GM12891 (cell line): Measurements from ENCODE around the gene ZNF536.
"Not testable (repeated sequence)": the region's sequence is repeated elsewhere in the genome, so short reads cannot be mapped to it uniquely, and the experiment has no call there.

Experiments used
- DNase-seq: peaks from one replicate; pipeline ENCODE4 v3.0.0; 2011; ENCODE audit warnings: low spot score; ENCODE audit not compliant: insufficient read length
- FAIRE-seq: peaks from 2 replicates; lab custom pipeline; 2011; peaks lifted over from hg19 to GRCh38; lab: Jason Lieb, UNC
- PAX5 ChIP-seq: IDR thresholded peaks from 2 replicates; pipeline ENCODE4 v1.6.1; 2011; ENCODE audit warnings: low read length, moderate library complexity, mild to moderate bottlenecking; ENCODE audit not compliant: insufficient read depth, severe bottlenecking
- POLR2A ChIP-seq: IDR thresholded peaks from 2 replicates; pipeline ENCODE4 v1.6.1; 2011; ENCODE audit warnings: low read depth, low read length, control low read depth
- POLR2AphosphoS5 ChIP-seq: IDR thresholded peaks from 2 replicates; pipeline ENCODE4 v1.6.1; 2011; ENCODE audit warnings: low read depth, low read length, control low read depth
- POU2F2 ChIP-seq: IDR thresholded peaks from 2 replicates; pipeline ENCODE4 v1.6.1; 2011; ENCODE audit warnings: low read depth, mild to moderate bottlenecking, control low read depth, low read length, moderate library complexity
- SPI1 ChIP-seq: IDR thresholded peaks from 2 replicates; pipeline ENCODE4 v1.6.1; 2011; ENCODE audit warnings: low read depth, low read length, control low read depth
- TAF1 ChIP-seq: IDR thresholded peaks from 2 replicates; pipeline ENCODE4 v1.6.1; 2011; ENCODE audit warnings: low read depth, low read length, control low read depth

The ZNF536 gene

GRCh38 chr19:30431591-30431990, 59.4 kb downstream of the ZNF536 start:
- DNase-seq (no peak), FAIRE-seq (no peak)
- TF ChIP-seq POLR2A (no peak), TAF1 (no peak), POU2F2 (no peak), POLR2AphosphoS5 (no peak), SPI1 (no peak), PAX5 (no peak)

- no peak for FAIRE-seq
- TF ChIP-seq POU2F2 = no peak
Observed at GRCh38 chr19:30434797-30435594, 62.8 kb downstream of the ZNF536 start.

GRCh38 chr19:30437869-30438268, 65.7 kb downstream of the ZNF536 start:
- FAIRE-seq (no peak), DNase-seq (no peak)

More at GRCh38 chr19:30434797-30435594, 62.8 kb downstream of the ZNF536 start:
- DNase-seq = no peak

GRCh38 chr19:30439310-30439709, 67.1 kb downstream of the ZNF536 start:
- TF ChIP-seq TAF1 = no peak
- TF ChIP-seq POU2F2 = no peak
- TF ChIP-seq PAX5 = no peak
- TF ChIP-seq POLR2A = no peak
- no peak for TF ChIP-seq SPI1
- FAIRE-seq (no peak), DNase-seq (no peak)

More at GRCh38 chr19:30437869-30438268, 65.7 kb downstream of the ZNF536 start:
- TF ChIP-seq POLR2AphosphoS5 = no peak
- TF ChIP-seq POU2F2 = no peak
- no peak for TF ChIP-seq TAF1
- TF ChIP-seq POLR2A = no peak

- FAIRE-seq = no peak
- no peak for DNase-seq
- TF ChIP-seq TAF1 = no peak
- no peak for TF ChIP-seq POLR2AphosphoS5
- no peak for TF ChIP-seq POU2F2
- no peak for TF ChIP-seq SPI1
Observed at GRCh38 chr19:30441011-30441410, 68.8 kb downstream of the ZNF536 start.

GRCh38 chr19:30442674-30443073, 70.5 kb downstream of the ZNF536 start:
- FAIRE-seq (no peak), DNase-seq (no peak)
- TF ChIP-seq POU2F2 (no peak), SPI1 (no peak), TAF1 (no peak)

GRCh38 chr19:30443531-30444252, 71.5 kb downstream of the ZNF536 start:
- no peak for DNase-seq
- TF ChIP-seq SPI1 = no peak
- TF ChIP-seq POLR2A = no peak
- no peak for TF ChIP-seq TAF1
- TF ChIP-seq POU2F2 = no peak
- TF ChIP-seq POLR2AphosphoS5 = no peak
- no peak for TF ChIP-seq PAX5
- FAIRE-seq = no peak

- TF ChIP-seq SPI1 (no peak), TAF1 (no peak), PAX5 (no peak), POLR2AphosphoS5 (no peak), POLR2A (no peak), POU2F2 (no peak)
- FAIRE-seq = no peak
- DNase-seq = no peak
Observed at GRCh38 chr19:30444253-30444671, 72.1 kb downstream of the ZNF536 start.

GRCh38 chr19:30444686-30445232, 72.6 kb downstream of the ZNF536 start:
- no peak for FAIRE-seq
- no peak for DNase-seq
- TF ChIP-seq PAX5 (no peak), POU2F2 (no peak)

GRCh38 chr19:30445385-30445784, 73.2 kb downstream of the ZNF536 start:
- no peak for DNase-seq
- no peak for FAIRE-seq
- no peak for TF ChIP-seq POLR2AphosphoS5

- DNase-seq, FAIRE-seq: not testable (repeated sequence)
Observed at GRCh38 chr19:30446120-30446519, 73.9 kb downstream of the ZNF536 start.
